ENCODE measurements around the gene PEAK1.

DNA sequence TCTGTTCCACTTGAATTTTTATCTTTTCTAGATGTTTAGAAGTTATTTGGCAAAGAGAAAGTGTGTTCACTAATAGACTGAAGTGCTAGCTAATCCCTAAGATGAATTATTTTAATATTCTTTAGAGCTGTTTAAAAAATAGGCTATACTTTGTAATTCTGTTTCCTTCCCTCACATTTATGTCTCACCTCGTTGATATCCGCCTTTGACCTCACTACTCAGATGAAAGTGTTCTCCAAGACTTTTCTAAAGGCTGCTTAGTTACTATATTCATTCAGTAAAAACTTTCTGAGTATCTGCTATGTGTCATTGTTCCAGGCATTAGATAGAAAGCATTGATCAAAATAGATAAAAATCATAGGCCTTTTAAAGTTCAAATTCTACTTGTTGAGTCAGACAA is 39.1 kb upstream of the PEAK1 start:
- TF ChIP-seq, protein P1, sequence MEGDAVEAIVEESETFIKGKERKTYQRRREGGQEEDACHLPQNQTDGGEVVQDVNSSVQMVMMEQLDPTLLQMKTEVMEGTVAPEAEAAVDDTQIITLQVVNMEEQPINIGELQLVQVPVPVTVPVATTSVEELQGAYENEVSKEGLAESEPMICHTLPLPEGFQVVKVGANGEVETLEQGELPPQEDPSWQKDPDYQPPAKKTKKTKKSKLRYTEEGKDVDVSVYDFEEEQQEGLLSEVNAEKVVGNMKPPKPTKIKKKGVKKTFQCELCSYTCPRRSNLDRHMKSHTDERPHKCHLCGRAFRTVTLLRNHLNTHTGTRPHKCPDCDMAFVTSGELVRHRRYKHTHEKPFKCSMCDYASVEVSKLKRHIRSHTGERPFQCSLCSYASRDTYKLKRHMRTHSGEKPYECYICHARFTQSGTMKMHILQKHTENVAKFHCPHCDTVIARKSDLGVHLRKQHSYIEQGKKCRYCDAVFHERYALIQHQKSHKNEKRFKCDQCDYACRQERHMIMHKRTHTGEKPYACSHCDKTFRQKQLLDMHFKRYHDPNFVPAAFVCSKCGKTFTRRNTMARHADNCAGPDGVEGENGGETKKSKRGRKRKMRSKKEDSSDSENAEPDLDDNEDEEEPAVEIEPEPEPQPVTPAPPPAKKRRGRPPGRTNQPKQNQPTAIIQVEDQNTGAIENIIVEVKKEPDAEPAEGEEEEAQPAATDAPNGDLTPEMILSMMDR (IDR thresholded peaks at IDR 0.05), result no peak
- TF ChIP-seq POLR2A (IDR thresholded peaks at IDR 0.05), result no peak
